ENCODE data around the gene WASL.

DNA sequence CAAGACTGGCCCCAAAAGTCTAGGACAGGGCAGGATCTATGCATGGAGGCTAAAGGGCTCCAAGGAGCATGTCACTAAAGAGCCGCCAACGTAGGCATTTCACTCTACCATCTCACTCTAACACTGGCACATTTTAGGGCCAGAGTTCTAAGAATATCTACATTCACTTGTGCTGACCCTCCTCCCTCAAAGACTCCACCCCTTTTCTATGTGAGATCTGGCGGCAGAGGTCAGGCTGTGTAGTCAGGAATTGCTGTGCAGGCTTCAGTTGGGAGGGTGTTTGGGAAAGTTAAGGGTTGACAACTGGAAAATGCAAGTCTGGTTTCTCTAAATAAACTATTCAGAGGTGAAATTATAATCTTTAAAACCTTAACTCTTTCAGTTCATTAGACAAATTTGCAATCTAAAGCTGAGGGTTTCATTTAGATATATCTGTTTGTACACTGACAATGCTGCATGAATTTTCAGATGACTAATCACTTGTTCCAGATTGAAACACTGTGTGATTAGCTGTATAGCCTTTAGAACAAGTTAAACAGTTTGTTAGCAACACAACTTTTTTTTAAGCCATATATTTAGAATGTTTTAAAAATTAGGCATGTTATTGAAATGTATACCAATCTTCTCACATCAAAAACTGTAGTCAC is 74.9 kb downstream of the WASL start:
- TF ChIP-seq FOXM1 (IDR thresholded peaks at IDR 0.05; ENCODE audit: borderline replicate concordance) (no peak), SUZ12 (IDR thresholded peaks at IDR 0.05) (no peak), ZNF384 (IDR thresholded peaks at IDR 0.05) (no peak), TARDBP (IDR thresholded peaks at IDR 0.05) (no peak), LEF1 (IDR thresholded peaks at IDR 0.05; ENCODE audit: borderline replicate concordance) (no peak), SP1 (IDR thresholded peaks at IDR 0.05) (no peak), CTBP1 (IDR thresholded peaks at IDR 0.05; ENCODE audit: borderline replicate concordance) (no peak), PKNOX1 (IDR thresholded peaks at IDR 0.05) (no peak)

All from HEK293T (cell line).